ENCODE data around the gene SGIP1.

- no peak for TF ChIP-seq CTCF (IDR thresholded peaks at IDR 0.05)
- TF ChIP-seq POLR2A (IDR thresholded peaks at IDR 0.05) = no peak
These were observed 211.5 kb downstream of the SGIP1 start for GRCh38 chr1:66745451-66745850.
